Kidney (tissue), 14 donors: ENCODE results near the gene TSHZ2. TPM values are rescaled to one million over a fixed set of nuclear protein-coding genes. Genes with fewer than 3 reads are reported as not detected.

Source experiments
- DNase-seq, 5 donors: peaks; one replicate each; pipeline ENCODE4 v3.0.0-alpha.2; 2013 to 2020
- FAIRE-seq: peaks from 2 replicates; lab custom pipeline; 2012; peaks lifted over from hg19 to GRCh38; lab: Jason Lieb, UNC
- H3K27ac ChIP-seq, 2 donors: one replicate each; pipeline ENCODE4 v1.7.0; 2013; ENCODE audit warnings: low read depth in 2 of 2, low read length in 2 of 2, inconsistent platforms in 1 of 2
- H3K27me3 ChIP-seq: one replicate; pipeline ENCODE4 v1.7.1; 2013; ENCODE audit warnings: low read length, inconsistent platforms; ENCODE audit not compliant: control insufficient read depth, insufficient read depth
- H3K36me3 ChIP-seq, 3 donors: one replicate each; pipeline versions ENCODE4 v1.7.0 to v1.7.1; 2013; ENCODE audit warnings: low read length in 3 of 3, control low read depth in 1 of 3, inconsistent platforms in 1 of 3; ENCODE audit not compliant: insufficient read depth in 3 of 3, control insufficient read depth in 2 of 3
- H3K4me1 ChIP-seq, 3 donors: one replicate each; pipeline versions ENCODE4 v1.7.0 to v1.7.1; 2013; ENCODE audit warnings: low read length in 3 of 3, inconsistent platforms in 1 of 3, low read depth in 1 of 3; ENCODE audit not compliant: control insufficient read depth in 2 of 3, insufficient read depth in 2 of 3
- H3K4me3 ChIP-seq, 3 donors: one replicate each; pipeline versions ENCODE4 v1.7.0 to v1.8.1; 2013; ENCODE audit warnings: low read length in 3 of 3, control low read depth in 1 of 3, inconsistent platforms in 1 of 3
- H3K9ac ChIP-seq, 3 donors: one replicate each; pipeline versions ENCODE4 v1.7.0 to v1.7.1; 2013; ENCODE audit warnings: low read length in 3 of 3, control low read depth in 1 of 3, inconsistent platforms in 1 of 3
- H3K9me3 ChIP-seq, 3 donors: one replicate each; pipeline versions ENCODE4 v1.7.0 to v1.7.1; 2013; ENCODE audit warnings: low read length in 3 of 3, control low read depth in 1 of 3, inconsistent platforms in 1 of 3; ENCODE audit not compliant: control insufficient read depth in 2 of 3, insufficient read depth in 1 of 3
- CTCF ChIP-seq: IDR thresholded peaks from 3 replicates; pipeline ENCODE4 v1.5.1; 2012; ENCODE audit warnings: mild to moderate bottlenecking, moderate library complexity, borderline replicate concordance; ENCODE audit not compliant: insufficient read depth; ENCODE audit errors: extremely low read depth
- intact Hi-C: fragments of 100-400 bp; cut with DNase I; formaldehyde crosslinking; loops from one replicate; pipeline ENCODE4 v1.11.1; 2022
- polyA plus RNA-seq: library from polyadenylated mRNA; stranded (reverse); fragments of 350-450 nt; fragmentation: Illumina TruSeq; extraction: RNeasy Lipid Tissue Mini Kit (QIAGEN cat#74804); gene quantifications from one replicate; pipeline ENCODE4 v1.2.3, GENCODE V29; 2014; ENCODE audit warnings: low read depth, low replicate concordance; ENCODE audit not compliant: insufficient read depth
- total RNA-seq: library from RNA; stranded (reverse); fragmentation: NEBNext Ultra II Directional; extraction: Animal tissue kit (Norgen Biotek cat#: 25700); gene quantifications from one replicate; pipeline ENCODE4 v1.2.1, GENCODE V29; 2021
- donor health status: control.
- donor health status: control.
- donor health status: control.
- donor health status: control.
- donor health status: control.
- donor health status: DM: yes; HTN: yes; CAD: no.
- donor health status: Normal renal cell carcinoma (clear cell type).

The TSHZ2 gene
- total and polyA plus RNA-seq, 2 donors from 2014 or later, result 0.86 to 15.5 TPM

- Histone ChIP-seq H3K27ac (no peak overlapping the region), H3K36me3 (no peaks in the 10 kb centered on the region), H3K9ac (no peak overlapping the region), H3K27me3 (no peaks in the 10 kb centered on the region), H3K9me3 (no peaks in the 10 kb centered on the region), H3K4me1 (no peaks in the 10 kb centered on the region), H3K4me3 (no peak overlapping the region)
- no peak for DNase-seq
- TF ChIP-seq CTCF, result no peak
- no peak for FAIRE-seq
- intact Hi-C loops, result no loop called here
Measured at GRCh38 chr20:53098621-53099020, 126.5 kb downstream of the TSHZ2 start.

GRCh38 chr20:53099856-53100255 is 127.7 kb downstream of the TSHZ2 start:
- FAIRE-seq (no peak), DNase-seq (no peak)
- H3K4me1 ChIP-seq, result no peaks in the 10 kb centered on the region
- no peak overlapping the region for H3K27ac ChIP-seq
- no peaks in the 10 kb centered on the region for H3K27me3 ChIP-seq
- no peak overlapping the region for H3K9ac ChIP-seq
- no peak for TF ChIP-seq CTCF
- intact Hi-C loops, result no loop called here
- H3K9me3 ChIP-seq, result no peaks in the 10 kb centered on the region
- H3K36me3 ChIP-seq, result no peaks in the 10 kb centered on the region
- H3K4me3 ChIP-seq, result no peak overlapping the region

- intact Hi-C loops, result no loop called here
- FAIRE-seq, result no peak
Measured at GRCh38 chr20:53100476-53100911, 128.3 kb downstream of the TSHZ2 start.

More at GRCh38 chr20:53100476-53100911, 128.3 kb downstream of the TSHZ2 start:
- H3K9ac ChIP-seq, result no peak overlapping the region
- no peaks in the 10 kb centered on the region for H3K27me3 ChIP-seq
- H3K36me3 ChIP-seq, result no peaks in the 10 kb centered on the region
- DNase-seq, result no peak
- no peaks in the 10 kb centered on the region for H3K4me1 ChIP-seq
- H3K4me3 ChIP-seq, result no peak overlapping the region
- no peak overlapping the region for H3K27ac ChIP-seq
- H3K9me3 ChIP-seq, result no peaks in the 10 kb centered on the region
- no peak for TF ChIP-seq CTCF
